OCI-LY7 (cell line): ENCODE data around the gene ZBTB20. TPM values are rescaled to one million over a fixed set of nuclear protein-coding genes. Genes with fewer than 3 reads are reported as not detected.

Experiments
- BruUV-seq: library from RNA; stranded (reverse); fragments of 400-500 nt; replicated peaks from 2 replicates; lab custom pipeline; 2021; lab: Mats Ljungman, UMichigan
- CTCF ChIA-PET: fragments of 300-600 bp; sonication (Branson Sonifier 250); formaldehyde crosslinking; loops from one replicate; lab custom pipeline; 2022; ENCODE audit warnings: antibody characterized with exemption; ENCODE audit not compliant: unreplicated experiment; lab: Charles Lee
- POLR2A ChIA-PET: fragments of 300-600 bp; sonication (Branson Sonifier 250); formaldehyde crosslinking; loops from one replicate; lab custom pipeline; 2022; ENCODE audit warnings: antibody characterized with exemption; lab: Charles Lee
- DNase-seq: peaks from one replicate; pipeline ENCODE4 v3.0.0-alpha.2; 2015; ENCODE audit warnings: low spot score
- H2AFZ ChIP-seq: fragments of 200-600 bp; sonication (generic), shearing (Covaris generic); 2 replicates; pipeline ENCODE4 v1.6.1; 2014; ENCODE audit warnings: mild to moderate bottlenecking, antibody characterized with exemption, low read length, moderate library complexity
- H3K27ac ChIP-seq: fragments of 200-600 bp; sonication (generic); 2 replicates; pipeline ENCODE4 v1.5.1; 2014; ENCODE audit warnings: mixed run types, low read depth, mild to moderate bottlenecking, moderate library complexity, low read length, inconsistent platforms; ENCODE audit not compliant: poor library complexity, severe bottlenecking
- H3K36me3 ChIP-seq: fragments of 200-600 bp; sonication (generic); 2 replicates; pipeline ENCODE4 v1.6.1; 2014; ENCODE audit warnings: mild to moderate bottlenecking, antibody characterized with exemption, low read length, moderate library complexity, mixed read lengths; ENCODE audit not compliant: insufficient read depth
- H3K4me1 ChIP-seq: fragments of 200-600 bp; sonication (generic); 2 replicates; pipeline ENCODE4 v1.5.1; 2014; ENCODE audit warnings: mild to moderate bottlenecking, low read length; ENCODE audit not compliant: insufficient read depth, poor library complexity, severe bottlenecking
- H3K4me2 ChIP-seq: fragments of 200-600 bp; sonication (generic); 2 replicates; pipeline ENCODE4 v1.6.1; 2014; ENCODE audit warnings: mild to moderate bottlenecking, low read length
- H3K4me3 ChIP-seq: fragments of 200-600 bp; sonication (generic); 2 replicates; pipeline ENCODE4 v1.5.1; 2014; ENCODE audit warnings: mild to moderate bottlenecking, low read depth, low read length; ENCODE audit not compliant: poor library complexity, severe bottlenecking
- H3K79me2 ChIP-seq: fragments of 200-600 bp; sonication (generic); 2 replicates; pipeline ENCODE4 v1.6.1; 2016; ENCODE audit warnings: low read depth, mild to moderate bottlenecking, low read length, moderate library complexity, mixed read lengths; ENCODE audit not compliant: insufficient read depth
- H3K9me2 ChIP-seq: fragments of 200-600 bp; sonication (generic); 2 replicates; pipeline ENCODE4 v1.6.1; 2016; ENCODE audit warnings: mild to moderate bottlenecking, low read length, mixed read lengths; ENCODE audit not compliant: insufficient read depth
- H3K9me3 ChIP-seq: fragments of 200-600 bp; sonication (generic); 2 replicates; pipeline ENCODE4 v1.6.1; 2014; ENCODE audit warnings: mild to moderate bottlenecking, mixed run types, low read length, mixed read lengths
- H4K20me1 ChIP-seq: fragments of 200-600 bp; sonication (generic); 2 replicates; pipeline ENCODE4 v1.6.1; 2014; ENCODE audit warnings: mild to moderate bottlenecking, antibody characterized with exemption, low read length, moderate library complexity, mixed read lengths; ENCODE audit not compliant: insufficient read depth
- EZH2phosphoT487 ChIP-seq: fragments of 200-600 bp; sonication (generic); IDR thresholded peaks from 2 replicates; pipeline ENCODE4 v1.6.1; 2018; ENCODE audit warnings: low read depth, borderline replicate concordance, mild to moderate bottlenecking, mixed run types, antibody characterized with exemption, low read length, moderate library complexity, mixed read lengths
- intact Hi-C: fragments of 100-400 bp; cut with micrococcal nuclease; formaldehyde crosslinking; loops from one replicate; pipeline ENCODE4 v1.10.0; 2022; ENCODE audit not compliant: unreplicated experiment
- total RNA-seq, 2 experiments: library from RNA; depleted of rRNA in 1 of 2; stranded (reverse); fragments of >200 nt in 1 of 2; shearing (Covaris generic) in 1 of 2; gene quantifications; 2 replicates each; pipeline ENCODE4 v1.2.3, GENCODE V29; 2014 to 2022
- TF ChIP-seq, protein P1 (sequence below): fragments of 200-600 bp; sonication (generic); conservative IDR thresholded peaks from 2 replicates; pipeline ENCODE4 v1.5.1; 2014; ENCODE audit warnings: mild to moderate bottlenecking, antibody characterized with exemption, low read length, moderate library complexity, mixed read lengths

Gene ZBTB20
- total RNA-seq, 2 experiments from 2014 or later = 5.5 to 11.8 TPM

DNA sequence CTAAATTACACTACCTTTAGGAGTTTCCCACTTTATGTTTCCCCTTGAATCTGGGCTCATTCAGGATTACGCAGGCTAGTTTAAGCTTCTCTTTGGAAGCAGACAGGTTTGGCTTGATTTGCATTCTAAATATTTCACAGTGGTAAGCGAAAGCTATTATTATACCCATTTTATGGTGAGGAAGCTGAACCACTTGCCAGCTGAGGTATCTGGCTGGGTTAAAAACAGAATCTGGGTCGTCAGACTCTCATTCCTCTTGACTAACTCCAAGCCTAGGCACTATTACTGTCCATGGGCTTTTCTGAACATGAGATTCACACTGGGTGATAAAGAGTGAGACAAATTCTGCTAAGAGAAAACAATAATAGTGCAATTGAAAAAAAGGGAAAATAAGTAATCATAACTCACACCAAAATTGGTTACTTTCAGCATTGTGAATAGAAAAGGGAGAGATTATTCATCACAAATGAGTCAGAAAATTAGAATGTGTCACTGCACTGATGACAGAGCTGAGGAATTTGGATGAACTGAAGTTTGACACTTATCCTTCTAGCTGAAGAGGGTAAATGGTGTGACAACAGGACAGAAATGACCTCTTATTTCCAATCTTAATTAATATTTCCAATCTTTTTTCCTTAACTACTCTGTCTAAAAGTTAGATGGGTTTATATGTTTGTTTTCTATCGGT is 642.0 kb downstream of the ZBTB20 start:
- TF ChIP-seq, protein P1, sequence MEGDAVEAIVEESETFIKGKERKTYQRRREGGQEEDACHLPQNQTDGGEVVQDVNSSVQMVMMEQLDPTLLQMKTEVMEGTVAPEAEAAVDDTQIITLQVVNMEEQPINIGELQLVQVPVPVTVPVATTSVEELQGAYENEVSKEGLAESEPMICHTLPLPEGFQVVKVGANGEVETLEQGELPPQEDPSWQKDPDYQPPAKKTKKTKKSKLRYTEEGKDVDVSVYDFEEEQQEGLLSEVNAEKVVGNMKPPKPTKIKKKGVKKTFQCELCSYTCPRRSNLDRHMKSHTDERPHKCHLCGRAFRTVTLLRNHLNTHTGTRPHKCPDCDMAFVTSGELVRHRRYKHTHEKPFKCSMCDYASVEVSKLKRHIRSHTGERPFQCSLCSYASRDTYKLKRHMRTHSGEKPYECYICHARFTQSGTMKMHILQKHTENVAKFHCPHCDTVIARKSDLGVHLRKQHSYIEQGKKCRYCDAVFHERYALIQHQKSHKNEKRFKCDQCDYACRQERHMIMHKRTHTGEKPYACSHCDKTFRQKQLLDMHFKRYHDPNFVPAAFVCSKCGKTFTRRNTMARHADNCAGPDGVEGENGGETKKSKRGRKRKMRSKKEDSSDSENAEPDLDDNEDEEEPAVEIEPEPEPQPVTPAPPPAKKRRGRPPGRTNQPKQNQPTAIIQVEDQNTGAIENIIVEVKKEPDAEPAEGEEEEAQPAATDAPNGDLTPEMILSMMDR = no peak
- TF ChIP-seq EZH2phosphoT487 = no peak
- H3K36me3 ChIP-seq = no peaks in the 10 kb centered on the region
- ChIA-PET POLR2A (interaction anchor here (0.6 kb wide), 2 partner anchors 72 to 328 kb away, joined by 4 read pairs; no protein-coding TSS in a partner anchor), CTCF (no interaction called here)
- no peak overlapping the region for H3K4me3 ChIP-seq
- no peaks in the 10 kb centered on the region for H4K20me1 ChIP-seq
- no peak overlapping the region for H2AFZ ChIP-seq
- H3K79me2 ChIP-seq = no peaks in the 10 kb centered on the region
- DNase-seq = no peak
- H3K9me2 ChIP-seq = no peaks in the 10 kb centered on the region
- no peak overlapping the region for H3K4me2 ChIP-seq
- no peaks in the 10 kb centered on the region for H3K4me1 ChIP-seq
- no peaks in the 10 kb centered on the region for H3K9me3 ChIP-seq
- H3K27ac ChIP-seq = no peak overlapping the region
- no TSS peak for BruUV-seq
- intact Hi-C loops = no loop called here

DNA sequence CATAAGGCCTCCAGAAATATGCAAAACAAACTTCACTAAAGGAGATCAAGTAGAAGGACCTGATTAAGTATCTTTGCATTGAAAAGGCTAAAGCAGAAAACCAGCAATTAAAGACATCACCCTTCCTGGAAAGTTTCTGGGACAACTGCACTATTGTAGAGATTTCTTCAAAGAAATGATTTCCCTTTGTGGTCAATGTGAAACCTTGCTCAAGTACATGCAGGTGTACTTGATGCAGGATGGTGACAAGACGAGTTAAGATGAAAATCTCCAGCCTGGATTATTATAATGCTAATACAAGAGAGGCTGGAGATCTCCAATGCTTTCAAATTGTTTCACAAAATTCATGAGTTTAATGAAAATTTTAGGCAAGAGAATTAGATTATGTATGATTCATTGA is 644.9 kb downstream of the ZBTB20 start:
- Histone ChIP-seq H3K4me2 (no peak overlapping the region), H3K36me3 (no peaks in the 10 kb centered on the region), H2AFZ (no peak overlapping the region), H3K4me3 (no peak overlapping the region), H3K9me3 (no peaks in the 10 kb centered on the region), H3K9me2 (no peaks in the 10 kb centered on the region), H3K4me1 (no peaks in the 10 kb centered on the region), H4K20me1 (no peaks in the 10 kb centered on the region), H3K27ac (no peak overlapping the region), H3K79me2 (no peaks in the 10 kb centered on the region)
- POLR2A ChIA-PET = no interaction called here
- no TSS peak for BruUV-seq
- no peak for DNase-seq
- CTCF ChIA-PET = no interaction called here
- intact Hi-C loops = no loop called here
- TF ChIP-seq, protein P1 = no peak
- no peak for TF ChIP-seq EZH2phosphoT487

DNA sequence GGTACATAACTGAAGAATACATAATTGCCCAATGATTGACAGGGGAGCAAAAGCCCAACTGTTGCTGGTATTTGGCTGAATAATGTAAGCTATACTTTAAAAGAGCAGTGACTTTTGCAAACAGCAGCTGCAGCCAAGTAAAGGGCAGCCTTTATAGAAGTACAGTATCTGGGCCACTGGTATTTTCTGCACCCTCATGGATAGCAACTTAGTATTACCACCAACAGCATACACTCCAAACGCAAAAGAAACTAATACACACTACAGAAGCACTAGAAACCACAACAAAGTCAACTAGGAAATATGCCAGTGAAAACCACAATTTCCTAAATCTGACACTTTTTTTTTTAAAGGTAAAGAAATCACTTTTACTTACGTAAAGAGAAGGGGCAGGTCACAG is 647.1 kb downstream of the ZBTB20 start:
- H3K79me2 ChIP-seq = no peaks in the 10 kb centered on the region
- no peak for DNase-seq
- no peak overlapping the region for H3K27ac ChIP-seq
- intact Hi-C loops = no loop called here
- no peaks in the 10 kb centered on the region for H3K9me2 ChIP-seq
- TF ChIP-seq, protein P1 = no peak
- no peak for TF ChIP-seq EZH2phosphoT487
- no peak overlapping the region for H3K4me3 ChIP-seq
- no peak overlapping the region for H3K4me2 ChIP-seq
- no peak overlapping the region for H2AFZ ChIP-seq
- H3K4me1 ChIP-seq = no peaks in the 10 kb centered on the region
- H4K20me1 ChIP-seq = no peaks in the 10 kb centered on the region
- H3K36me3 ChIP-seq = no peaks in the 10 kb centered on the region
- CTCF ChIA-PET = no interaction called here
- POLR2A ChIA-PET = interaction anchor here (0.6 to 1.1 kb wide), 4 partner anchors 9 to 58 kb away, joined by 3 read pairs; no protein-coding TSS in a partner anchor
- BruUV-seq = no TSS peak
- H3K9me3 ChIP-seq = no peaks in the 10 kb centered on the region
